Tibial artery (tissue), 4 donors: ENCODE results near the gene ECHS1.

Experiments used
- DNase-seq, 2 donors: peaks; one replicate each; pipeline ENCODE4 v3.0.0-alpha.2; 2019
- H3K27ac ChIP-seq, 2 donors: fragments of 200-600 bp; sonication (generic) in 1 of 2; 1 replicate in 1 of 2; 2 replicates in 1 of 2; pipeline ENCODE4 v1.5.1; 2018 to 2019; ENCODE audit warnings: mild to moderate bottlenecking in 1 of 2
- H3K27me3 ChIP-seq, 2 donors: fragments of 200-600 bp; sonication (generic) in 1 of 2; one replicate each; pipeline versions ENCODE4 v1.5.1 to v1.6.0; 2016 to 2019
- H3K36me3 ChIP-seq, 3 donors: fragments of 200-600 bp; sonication (generic) in 2 of 3; one replicate each; pipeline ENCODE4 v1.5.1; 2016 to 2019; ENCODE audit warnings: mild to moderate bottlenecking in 2 of 3
- H3K4me1 ChIP-seq, 4 donors: fragments of 200-600 bp; sonication (generic) in 2 of 4; 1 replicate in 3 of 4; 2 replicates in 1 of 4; pipeline ENCODE4 v1.5.1; 2016 to 2019
- H3K4me3 ChIP-seq, 2 donors: fragments of 200-600 bp; sonication (generic) in 1 of 2; 1 replicate in 1 of 2; 2 replicates in 1 of 2; pipeline ENCODE4 v1.5.1; 2018 to 2019; ENCODE audit warnings: mild to moderate bottlenecking in 2 of 2
- H3K9me3 ChIP-seq, 3 donors: fragments of 200-600 bp; sonication (generic) in 1 of 3; one replicate each; pipeline ENCODE4 v1.5.1; 2016 to 2019
- CTCF ChIP-seq, 2 experiments: fragments of 200-600 bp in 1 of 2; fragments of 450-650 bp in 1 of 2; IDR thresholded peaks; one replicate each; pipeline ENCODE4 v1.5.1; 2017 to 2019; ENCODE audit warnings: antibody characterized with exemption in 2 of 2, mild to moderate bottlenecking in 1 of 2, moderate library complexity in 1 of 2
- intact Hi-C: fragments of 100-400 bp; cut with DNase I; formaldehyde crosslinking; loops from one replicate; pipeline ENCODE4 v1.15.0; 2023; ENCODE audit warnings: low total_unique reads

ECHS1 gene

GRCh38 chr10:133373174-133374090 lies at the start of gene ECHS1:
ECHS1 (minus strand) TSS chr10:133373354; CDS start chr10:133373333, 21 bp downstream.
- Histone ChIP-seq H3K27ac (peak within 1 kb of the TSS; percentile 81 to 86), H3K4me3 (peak within 1 kb of the TSS; percentile 90 to 94), H3K27me3 (no peaks in the 10 kb centered on the region), H3K9me3 (no peaks in the 10 kb centered on the region), H3K4me1 (peaks cover 0 to 31% (median 19%) of the 10 kb centered on the region in 4 donors), H3K36me3 (peaks cover 18 to 30% (median 23%) of the 10 kb centered on the region in 3 donors)
- intact Hi-C loops = no loop called here
- TF ChIP-seq CTCF (IDR thresholded peaks at IDR 0.05) = no peak
- DNase-seq = peak; percentile 95 to 98

- Histone ChIP-seq H3K27ac (no peak overlapping the region), H3K36me3 (peaks cover 22 to 39% (median 28%) of the 10 kb centered on the region in 3 donors), H3K27me3 (peaks cover 0 to 55% of the 10 kb centered on the region in 2 donors), H3K9me3 (no peaks in the 10 kb centered on the region), H3K4me1 (peaks cover 0 to 14% (median 10%) of the 10 kb centered on the region in 4 donors), H3K4me3 (no peak overlapping the region)
- intact Hi-C loops = no loop called here
- no peak for TF ChIP-seq CTCF (IDR thresholded peaks at IDR 0.05)
- no peak for DNase-seq
These were observed 49.2 kb upstream of the ECHS1 start for GRCh38 chr10:133422223-133422806.

GRCh38 chr10:133421336-133422222 lies 48.4 kb upstream of the ECHS1 start:
- intact Hi-C loops = no loop called here
- peak in 1 of 2 donors; percentile 59 for DNase-seq
- Histone ChIP-seq H3K9me3 (no peaks in the 10 kb centered on the region), H3K27ac (no peak overlapping the region), H3K36me3 (peaks cover 22 to 39% (median 28%) of the 10 kb centered on the region in 3 donors), H3K27me3 (peaks cover 0 to 55% of the 10 kb centered on the region in 2 donors), H3K4me3 (no peak overlapping the region), H3K4me1 (peaks cover 0 to 14% (median 10%) of the 10 kb centered on the region in 4 donors)
- no peak for TF ChIP-seq CTCF (IDR thresholded peaks at IDR 0.05)

- H3K4me1 ChIP-seq = peaks cover 0 to 14% (median 10%) of the 10 kb centered on the region in 4 donors
These were observed 47.4 kb upstream of the ECHS1 start for GRCh38 chr10:133420579-133420978.

More at GRCh38 chr10:133420579-133420978, 47.4 kb upstream of the ECHS1 start:
- Histone ChIP-seq H3K9me3 (no peaks in the 10 kb centered on the region), H3K27ac (no peak overlapping the region), H3K27me3 (peaks cover 0 to 55% of the 10 kb centered on the region in 2 donors), H3K4me3 (no peak overlapping the region), H3K36me3 (peaks cover 28 to 43% (median 29%) of the 10 kb centered on the region in 3 donors)
- intact Hi-C loops = no loop called here
- DNase-seq = no peak
- TF ChIP-seq CTCF (IDR thresholded peaks at IDR 0.05) = no peak
